ENCODE results near the gene PDE1C. TPM values are rescaled to one million over a fixed set of nuclear protein-coding genes. Genes with fewer than 3 reads are reported as not detected.

PDE1C gene
- total and polyA plus RNA-seq, 2 donors (not counting 1 experiment from before 2014, with no cell fraction given): 0.52 TPM; not detected in 1

DNA sequence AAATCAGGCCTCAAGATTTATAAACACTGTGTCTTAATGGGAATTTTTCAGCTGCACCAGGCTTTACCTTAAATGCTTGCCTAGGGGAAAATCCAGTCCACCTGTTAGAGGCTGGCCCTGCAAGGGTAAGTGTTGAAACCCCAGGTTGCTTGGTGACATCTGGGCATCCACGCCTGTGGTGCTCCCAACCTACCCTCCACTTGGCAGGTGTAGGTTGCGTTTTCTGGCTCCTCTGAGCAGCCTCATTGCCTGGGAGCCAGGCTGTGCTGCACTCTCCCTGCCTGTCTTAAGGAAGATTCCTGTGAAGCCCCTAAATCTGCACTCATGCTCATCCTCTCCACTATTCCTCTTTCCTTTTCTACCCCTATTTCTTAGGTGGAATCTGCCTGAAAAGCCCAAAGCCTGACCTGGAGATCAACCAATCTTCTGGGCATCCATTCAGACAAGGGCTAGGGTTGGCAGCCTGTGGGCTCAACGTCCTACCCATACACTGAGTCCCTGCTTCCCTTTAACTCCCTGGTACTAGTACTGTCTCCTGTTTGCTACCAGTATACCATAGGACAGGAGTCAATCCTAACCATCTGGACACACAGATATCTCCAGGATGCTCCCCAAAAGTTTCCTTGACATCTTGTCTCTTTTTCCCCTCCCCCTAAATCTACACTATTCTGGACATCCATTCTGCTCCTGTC lies 150.4 kb downstream of the PDE1C start:
- ChIA-PET POLR2A (no interaction called here), CTCF (no interaction called here)
- no peaks in the 10 kb centered on the region for H4K20me1 ChIP-seq (ENCODE audit: control insufficient read depth, insufficient read depth, low read length, poor library complexity, severe bottlenecking)
- no peak overlapping the region for H3K9ac ChIP-seq (ENCODE audit: low read length)
- Mint-ChIP-seq H3K4me1 (no peaks in the 10 kb centered on the region), H3K27me3 (no peaks in the 10 kb centered on the region), H3K9me3 (ENCODE audit: insufficient read depth) (no peaks in the 10 kb centered on the region), H3K4me3 (no peak overlapping the region), H3K27ac (no peak overlapping the region)
- intact Hi-C loops (cut with micrococcal nuclease): no loop called here
- H3K27me3 ChIP-seq (replicated peaks in 1 of 4; ENCODE audit: control extremely low read depth in 1 of 4, control insufficient read depth in 3 of 4, insufficient read depth in 4 of 4, low read length in 3 of 4): no peaks in the 10 kb centered on the region
- no peak overlapping the region for H2AFZ ChIP-seq (ENCODE audit: insufficient read depth, low read depth, low read length, poor library complexity, severe bottlenecking)
- H3K36me3 ChIP-seq (replicated peaks in 1 of 2; ENCODE audit: control extremely low read depth in 1 of 2, control insufficient read depth in 1 of 2, extremely low read depth in 1 of 2, insufficient read depth in 2 of 2, low read length in 1 of 2): no peaks in the 10 kb centered on the region
- 75% methylated on average over 3 of the region's 3 CpGs for WGBS (ENCODE audit: insufficient coverage)
- no peak for TF ChIP-seq EZH2 (IDR thresholded peaks at IDR 0.05; ENCODE audit: borderline replicate concordance, insufficient read depth, low read depth, low read length, poor library complexity, severe bottlenecking)
- TF ChIP-seq, protein P1, sequence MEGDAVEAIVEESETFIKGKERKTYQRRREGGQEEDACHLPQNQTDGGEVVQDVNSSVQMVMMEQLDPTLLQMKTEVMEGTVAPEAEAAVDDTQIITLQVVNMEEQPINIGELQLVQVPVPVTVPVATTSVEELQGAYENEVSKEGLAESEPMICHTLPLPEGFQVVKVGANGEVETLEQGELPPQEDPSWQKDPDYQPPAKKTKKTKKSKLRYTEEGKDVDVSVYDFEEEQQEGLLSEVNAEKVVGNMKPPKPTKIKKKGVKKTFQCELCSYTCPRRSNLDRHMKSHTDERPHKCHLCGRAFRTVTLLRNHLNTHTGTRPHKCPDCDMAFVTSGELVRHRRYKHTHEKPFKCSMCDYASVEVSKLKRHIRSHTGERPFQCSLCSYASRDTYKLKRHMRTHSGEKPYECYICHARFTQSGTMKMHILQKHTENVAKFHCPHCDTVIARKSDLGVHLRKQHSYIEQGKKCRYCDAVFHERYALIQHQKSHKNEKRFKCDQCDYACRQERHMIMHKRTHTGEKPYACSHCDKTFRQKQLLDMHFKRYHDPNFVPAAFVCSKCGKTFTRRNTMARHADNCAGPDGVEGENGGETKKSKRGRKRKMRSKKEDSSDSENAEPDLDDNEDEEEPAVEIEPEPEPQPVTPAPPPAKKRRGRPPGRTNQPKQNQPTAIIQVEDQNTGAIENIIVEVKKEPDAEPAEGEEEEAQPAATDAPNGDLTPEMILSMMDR (IDR thresholded peaks at IDR 0.05): no peak
- H3K4me1 ChIP-seq (ENCODE audit: control insufficient read depth in 2 of 2, insufficient read depth in 2 of 2, low read length in 2 of 2): no peaks in the 10 kb centered on the region
- peaks cover 0 to 5% (median 0%) of the 10 kb centered on the region in 3 donors for H3K9me3 ChIP-seq (ENCODE audit: control extremely low read depth in 1 of 3, control insufficient read depth in 2 of 3, insufficient read depth in 1 of 3, low read length in 2 of 3)
- DNase-seq: no peak
- H3K27ac ChIP-seq (ENCODE audit: low read length in 2 of 2): no peak overlapping the region
- H3K4me3 ChIP-seq (ENCODE audit: control extremely low read depth in 1 of 5, extremely low read depth in 1 of 5, insufficient read depth in 1 of 5, low read depth in 2 of 5, low read length in 4 of 5): no peak overlapping the region
- H3K4me2 ChIP-seq (replicated peaks; ENCODE audit: low read depth, low read length, poor library complexity, severe bottlenecking): no peak overlapping the region
- no peak for ATAC-seq (ENCODE audit: low read depth)
- no peaks in the 10 kb centered on the region for H3K79me2 ChIP-seq (ENCODE audit: control insufficient read depth, insufficient read depth, low read length)

DNA sequence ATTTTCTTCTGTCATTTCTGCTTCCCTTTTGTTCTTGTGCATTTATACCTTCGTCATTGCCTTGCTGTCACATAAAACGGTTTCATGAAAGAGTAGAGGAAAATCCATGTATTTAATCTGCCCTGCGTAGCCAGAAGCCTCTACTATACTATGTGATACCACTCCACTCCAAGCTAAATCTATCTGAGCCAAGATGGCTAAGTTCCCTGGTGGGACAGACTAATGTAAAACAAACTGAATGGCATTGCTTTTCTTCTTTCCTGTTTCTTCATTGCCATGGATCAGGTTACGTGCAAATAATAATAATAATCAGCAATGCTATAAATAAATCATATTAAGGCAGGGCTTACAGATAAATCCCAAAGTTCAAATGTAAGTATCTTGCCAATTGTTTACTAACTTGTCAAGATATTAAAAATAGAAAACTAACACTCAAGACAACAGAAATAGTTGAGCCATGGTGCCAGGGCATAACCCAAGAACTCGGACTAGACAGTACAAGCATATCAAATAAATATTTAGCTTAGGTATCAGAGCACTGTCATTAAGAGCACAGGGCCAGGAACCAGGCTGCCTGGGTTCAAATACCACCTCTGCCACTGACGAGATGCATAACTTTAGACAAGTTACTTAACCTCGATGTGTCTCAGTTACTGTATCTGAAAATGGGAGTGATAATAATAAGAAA lies 151.4 kb downstream of the PDE1C start:
- Histone ChIP-seq H3K9me3 (ENCODE audit: control extremely low read depth in 1 of 3, control insufficient read depth in 2 of 3, insufficient read depth in 1 of 3, low read length in 2 of 3) (peaks cover 0 to 5% (median 0%) of the 10 kb centered on the region in 3 donors), H3K27ac (ENCODE audit: low read length in 2 of 2) (no peak overlapping the region), H3K79me2 (ENCODE audit: control insufficient read depth, insufficient read depth, low read length) (no peaks in the 10 kb centered on the region), H3K36me3 (replicated peaks in 1 of 2; ENCODE audit: control extremely low read depth in 1 of 2, control insufficient read depth in 1 of 2, extremely low read depth in 1 of 2, insufficient read depth in 2 of 2, low read length in 1 of 2) (no peaks in the 10 kb centered on the region), H3K4me1 (ENCODE audit: control insufficient read depth in 2 of 2, insufficient read depth in 2 of 2, low read length in 2 of 2) (no peaks in the 10 kb centered on the region), H3K4me3 (ENCODE audit: control extremely low read depth in 1 of 5, extremely low read depth in 1 of 5, insufficient read depth in 1 of 5, low read depth in 2 of 5, low read length in 4 of 5) (no peak overlapping the region), H3K4me2 (replicated peaks; ENCODE audit: low read depth, low read length, poor library complexity, severe bottlenecking) (no peak overlapping the region), H3K27me3 (replicated peaks in 1 of 4; ENCODE audit: control extremely low read depth in 1 of 4, control insufficient read depth in 3 of 4, insufficient read depth in 4 of 4, low read length in 3 of 4) (no peaks in the 10 kb centered on the region), H4K20me1 (ENCODE audit: control insufficient read depth, insufficient read depth, low read length, poor library complexity, severe bottlenecking) (no peaks in the 10 kb centered on the region), H3K9ac (ENCODE audit: low read length) (no peak overlapping the region), H2AFZ (ENCODE audit: insufficient read depth, low read depth, low read length, poor library complexity, severe bottlenecking) (no peak overlapping the region)
- Mint-ChIP-seq H3K27ac (no peak overlapping the region), H3K27me3 (no peaks in the 10 kb centered on the region), H3K4me3 (no peak overlapping the region), H3K4me1 (no peaks in the 10 kb centered on the region), H3K9me3 (ENCODE audit: insufficient read depth) (no peaks in the 10 kb centered on the region)
- intact Hi-C loops (cut with micrococcal nuclease): no loop called here
- POLR2A ChIA-PET: no interaction called here
- WGBS (ENCODE audit: insufficient coverage): 67% methylated on average over 1 of the region's 7 CpGs
- ATAC-seq (ENCODE audit: low read depth): no peak
- no peak for TF ChIP-seq EZH2 (IDR thresholded peaks at IDR 0.05; ENCODE audit: borderline replicate concordance, insufficient read depth, low read depth, low read length, poor library complexity, severe bottlenecking)
- TF ChIP-seq, protein P1 (IDR thresholded peaks at IDR 0.05): no peak
- CTCF ChIA-PET: no interaction called here
- DNase-seq: no peak
